ENCODE data around the gene HS6ST2.

GRCh38 chrX:132834741-132835140 is 123.7 kb downstream of the HS6ST2 start:
- TF ChIP-seq ZNF354C (tag by site-specific recombination; IDR thresholded peaks at IDR 0.05; ENCODE audit: borderline replicate concordance, low read depth) (no peak), CTCF (tag by site-specific recombination; IDR thresholded peaks at IDR 0.05) (no peak), ZNF777 (tag by site-specific recombination; IDR thresholded peaks at IDR 0.05; ENCODE audit: borderline replicate concordance) (no peak), ZNF791 (tag by site-specific recombination; IDR thresholded peaks at IDR 0.05) (no peak), ZNF792 (tag by site-specific recombination; IDR thresholded peaks at IDR 0.05) (no peak)
